Prostate gland (tissue), 2 donors: ENCODE data around the gene PVALB.

ENCODE experiments used
- CTCF ChIP-seq, 4 experiments: fragments of 200-600 bp in 2 of 4; fragments of 450-650 bp in 2 of 4; sonication (generic) in 2 of 4; IDR thresholded peaks; 1 replicate in 3 of 4; 2 replicates in 1 of 4; pipeline ENCODE4 v1.5.1; 2016 to 2019; ENCODE audit warnings: antibody characterized with exemption in 4 of 4, mild to moderate bottlenecking in 2 of 4, moderate library complexity in 2 of 4
- POLR2A ChIP-seq: fragments of 450-650 bp; IDR thresholded peaks from one replicate; pipeline ENCODE4 v1.6.1; 2016; ENCODE audit warnings: antibody characterized with exemption, mild to moderate bottlenecking

- TF ChIP-seq CTCF (IDR thresholded peaks at IDR 0.05) (no peak), POLR2A (no peak)
Measured at GRCh38 chr22:36856792-36857135, 39.9 kb upstream of the PVALB start.
